ENCODE data around the gene PIP4K2A. TPM values are rescaled to one million over a fixed set of nuclear protein-coding genes. Genes with fewer than 3 reads are reported as not detected.

The PIP4K2A gene
- total RNA-seq, 3 donors from 2014 or later (not counting 1 experiment from before 2014, with no cell fraction given): 311 to 423 (median 405) TPM

DNA sequence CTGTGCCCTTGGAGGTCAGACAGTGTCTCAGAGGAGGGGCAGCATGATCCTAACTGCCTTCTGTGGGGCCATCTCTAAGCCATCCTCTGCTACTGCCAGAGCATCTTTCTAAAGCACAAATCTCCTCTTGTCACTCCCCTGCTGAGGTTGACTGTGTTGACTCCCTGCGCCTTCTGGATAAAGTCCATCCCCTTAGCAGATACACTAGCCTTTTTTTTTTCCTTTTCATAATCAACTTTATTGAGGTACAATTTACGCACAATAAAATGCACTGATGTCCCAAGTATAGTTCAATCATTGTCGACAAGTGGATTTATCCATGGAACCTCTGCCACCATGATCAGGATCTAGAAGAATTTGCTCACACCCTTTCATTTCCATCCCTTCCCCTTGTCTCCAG, 219.0 kb downstream of the PIP4K2A start:
- Mint-ChIP-seq H3K27ac (no peak overlapping the region), H3K36me3 (no peaks in the 10 kb centered on the region), H3K27me3 (ENCODE audit: low read depth in 2 of 2) (peaks cover 5 to 25% of the 10 kb centered on the region in 2 donors), H3K4me1 (peaks cover 19 to 40% of the 10 kb centered on the region in 2 donors), H3K4me3 (no peak overlapping the region), H3K9me3 (no peaks in the 10 kb centered on the region)
- ATAC-seq (no peak), DNase-seq (no peak)
- Histone ChIP-seq H3K27me3 (ENCODE audit: control insufficient read depth, insufficient read depth, low read length) (no peaks in the 10 kb centered on the region), H3K9me3 (ENCODE audit: control insufficient read depth, insufficient read depth, low read length) (no peaks in the 10 kb centered on the region), H3K4me1 (ENCODE audit: control insufficient read depth, insufficient read depth, low read length) (peaks cover 14% of the 10 kb centered on the region), H3K27ac (ENCODE audit: low read length) (no peak overlapping the region), H3K36me3 (ENCODE audit: control insufficient read depth, insufficient read depth, low read length) (no peaks in the 10 kb centered on the region), H3K4me3 (ENCODE audit: low read length) (no peak overlapping the region)
- TF ChIP-seq, protein P1, sequence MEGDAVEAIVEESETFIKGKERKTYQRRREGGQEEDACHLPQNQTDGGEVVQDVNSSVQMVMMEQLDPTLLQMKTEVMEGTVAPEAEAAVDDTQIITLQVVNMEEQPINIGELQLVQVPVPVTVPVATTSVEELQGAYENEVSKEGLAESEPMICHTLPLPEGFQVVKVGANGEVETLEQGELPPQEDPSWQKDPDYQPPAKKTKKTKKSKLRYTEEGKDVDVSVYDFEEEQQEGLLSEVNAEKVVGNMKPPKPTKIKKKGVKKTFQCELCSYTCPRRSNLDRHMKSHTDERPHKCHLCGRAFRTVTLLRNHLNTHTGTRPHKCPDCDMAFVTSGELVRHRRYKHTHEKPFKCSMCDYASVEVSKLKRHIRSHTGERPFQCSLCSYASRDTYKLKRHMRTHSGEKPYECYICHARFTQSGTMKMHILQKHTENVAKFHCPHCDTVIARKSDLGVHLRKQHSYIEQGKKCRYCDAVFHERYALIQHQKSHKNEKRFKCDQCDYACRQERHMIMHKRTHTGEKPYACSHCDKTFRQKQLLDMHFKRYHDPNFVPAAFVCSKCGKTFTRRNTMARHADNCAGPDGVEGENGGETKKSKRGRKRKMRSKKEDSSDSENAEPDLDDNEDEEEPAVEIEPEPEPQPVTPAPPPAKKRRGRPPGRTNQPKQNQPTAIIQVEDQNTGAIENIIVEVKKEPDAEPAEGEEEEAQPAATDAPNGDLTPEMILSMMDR (IDR thresholded peaks at IDR 0.05): no peak
- 96% methylated on average over 3 of the region's 3 CpGs for WGBS (ENCODE audit: insufficient coverage)
- intact Hi-C loops (cut with micrococcal nuclease): no loop called here

DNA sequence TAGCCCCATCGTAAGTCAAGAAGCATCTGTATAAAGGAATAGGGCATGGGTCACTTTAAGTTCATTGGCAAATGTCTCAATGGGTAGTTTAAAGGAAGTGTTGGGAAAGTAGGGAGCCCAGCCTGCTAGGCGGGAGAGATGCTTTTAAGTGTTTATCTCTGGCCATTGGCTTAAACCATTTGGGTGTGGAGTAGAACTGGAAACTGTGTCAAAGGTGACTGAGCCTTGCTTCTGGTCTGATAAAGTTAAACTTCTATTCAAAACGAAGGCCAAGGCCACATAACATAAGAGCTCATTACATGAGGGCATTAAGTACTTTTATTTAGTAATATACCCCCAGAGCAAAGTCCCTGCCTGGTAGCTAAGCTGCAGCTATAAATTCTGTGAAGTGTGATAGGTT, 220.4 kb downstream of the PIP4K2A start:
- Mint-ChIP-seq H3K36me3 (peaks cover 5% of the 10 kb centered on the region), H3K27ac (no peak overlapping the region), H3K4me3 (no peak overlapping the region), H3K4me1 (peaks cover 18 to 36% of the 10 kb centered on the region in 2 donors), H3K9me3 (no peaks in the 10 kb centered on the region), H3K27me3 (ENCODE audit: low read depth in 2 of 2) (peaks cover 11 to 21% of the 10 kb centered on the region in 2 donors)
- intact Hi-C loops (cut with micrococcal nuclease): no loop called here
- TF ChIP-seq, protein P1 (IDR thresholded peaks at IDR 0.05): no peak
- Histone ChIP-seq H3K9me3 (ENCODE audit: control insufficient read depth, insufficient read depth, low read length) (no peaks in the 10 kb centered on the region), H3K4me3 (ENCODE audit: low read length) (no peak overlapping the region), H3K27ac (ENCODE audit: low read length) (no peak overlapping the region), H3K36me3 (ENCODE audit: control insufficient read depth, insufficient read depth, low read length) (no peaks in the 10 kb centered on the region), H3K4me1 (ENCODE audit: control insufficient read depth, insufficient read depth, low read length) (peaks cover 14% of the 10 kb centered on the region), H3K27me3 (ENCODE audit: control insufficient read depth, insufficient read depth, low read length) (no peaks in the 10 kb centered on the region)
- ATAC-seq (no peak), DNase-seq (no peak)
- 96% methylated on average over 2 of the region's 3 CpGs for WGBS (ENCODE audit: insufficient coverage)

DNA sequence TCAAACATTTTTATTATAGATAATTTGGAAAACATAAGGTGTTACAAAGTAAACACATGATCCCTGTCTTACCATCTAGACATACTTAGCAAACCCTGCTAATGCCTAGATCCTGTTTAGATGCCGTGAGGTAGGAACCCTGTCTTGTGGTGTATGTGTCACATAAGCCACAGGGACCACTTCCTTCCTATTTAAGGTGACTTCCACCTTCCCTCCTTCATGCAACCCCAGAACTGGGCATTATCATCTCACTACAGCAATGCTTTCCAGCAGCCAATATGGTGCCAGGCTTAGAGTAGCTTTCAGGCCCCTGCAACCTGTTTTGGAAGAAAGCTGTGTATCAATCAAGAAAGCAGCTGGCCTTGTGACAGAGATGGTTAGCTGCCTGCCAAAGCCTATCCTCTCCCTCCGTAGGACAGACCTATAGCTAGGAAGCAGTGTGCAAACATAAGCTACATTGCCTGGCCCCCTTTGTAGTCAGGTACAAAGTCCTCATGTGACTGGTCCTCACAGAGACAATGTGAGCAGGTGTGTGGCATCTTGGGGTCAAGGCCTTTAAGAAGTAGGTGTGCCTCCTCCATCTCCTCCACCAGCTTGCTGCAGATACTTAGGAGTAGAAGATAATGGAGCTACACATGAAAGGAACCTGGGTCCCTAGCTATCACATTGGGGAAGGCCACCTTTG, 222.3 kb downstream of the PIP4K2A start:
- peak overlapping the region; percentile 41 for H3K4me3 Mint-ChIP-seq
- H3K4me1 Mint-ChIP-seq: peaks cover 27 to 34% of the 10 kb centered on the region in 2 donors
- H3K36me3 Mint-ChIP-seq: peaks cover 5% of the 10 kb centered on the region
- Histone ChIP-seq H3K27me3 (ENCODE audit: control insufficient read depth, insufficient read depth, low read length) (no peaks in the 10 kb centered on the region), H3K4me3 (ENCODE audit: low read length) (no peak overlapping the region), H3K9me3 (ENCODE audit: control insufficient read depth, insufficient read depth, low read length) (no peaks in the 10 kb centered on the region), H3K27ac (ENCODE audit: low read length) (no peak overlapping the region), H3K4me1 (ENCODE audit: control insufficient read depth, insufficient read depth, low read length) (peaks cover 14% of the 10 kb centered on the region), H3K36me3 (ENCODE audit: control insufficient read depth, insufficient read depth, low read length) (no peaks in the 10 kb centered on the region)
- TF ChIP-seq, protein P1 (IDR thresholded peaks at IDR 0.05): no peak
- no peak overlapping the region for H3K27ac Mint-ChIP-seq
- peak; percentile 42 to 85 (median 63) for ATAC-seq
- peaks cover 24 to 30% of the 10 kb centered on the region in 2 donors for H3K27me3 Mint-ChIP-seq (ENCODE audit: low read depth in 2 of 2)
- WGBS (ENCODE audit: insufficient coverage): 30% methylated on average over 1 of the region's 2 CpGs
- no peaks in the 10 kb centered on the region for H3K9me3 Mint-ChIP-seq
- intact Hi-C loops (cut with micrococcal nuclease): no loop called here
- DNase-seq: peak in 1 of 2 donors; percentile 69

DNA sequence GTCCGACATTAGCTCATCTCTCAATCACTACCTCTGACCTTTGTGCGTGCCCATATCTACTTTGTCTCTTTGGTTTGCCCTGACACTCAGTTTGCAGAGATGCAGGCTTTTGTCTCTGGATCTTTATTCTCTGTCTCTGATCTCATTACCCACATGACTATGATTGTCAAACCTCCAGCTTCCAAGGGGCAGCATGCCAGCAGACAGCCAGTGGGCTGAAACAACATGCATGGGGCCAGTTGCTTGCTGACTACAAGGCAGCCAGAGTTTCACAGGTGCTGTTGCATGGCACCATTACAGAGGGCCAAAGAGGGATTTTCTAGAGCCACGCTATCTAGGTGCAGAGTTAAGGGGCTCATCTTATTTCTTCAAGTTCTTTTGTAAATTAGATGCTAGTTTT, 222.9 kb downstream of the PIP4K2A start:
- peak in 1 of 3 donors; percentile 28 for ATAC-seq
- peaks cover 5% of the 10 kb centered on the region for H3K36me3 Mint-ChIP-seq
- intact Hi-C loops (cut with micrococcal nuclease): no loop called here

More for the DNA sequence above, 222.9 kb downstream of the PIP4K2A start:
- Histone ChIP-seq H3K27me3 (ENCODE audit: control insufficient read depth, insufficient read depth, low read length) (no peaks in the 10 kb centered on the region), H3K36me3 (ENCODE audit: control insufficient read depth, insufficient read depth, low read length) (no peaks in the 10 kb centered on the region), H3K9me3 (ENCODE audit: control insufficient read depth, insufficient read depth, low read length) (no peaks in the 10 kb centered on the region), H3K27ac (ENCODE audit: low read length) (no peak overlapping the region), H3K4me1 (ENCODE audit: control insufficient read depth, insufficient read depth, low read length) (peaks cover 14% of the 10 kb centered on the region), H3K4me3 (ENCODE audit: low read length) (no peak overlapping the region)
- DNase-seq: no peak
- Mint-ChIP-seq H3K4me3 (peak overlapping the region; percentile 41), H3K9me3 (no peaks in the 10 kb centered on the region), H3K4me1 (peaks cover 27 to 34% of the 10 kb centered on the region in 2 donors), H3K27me3 (ENCODE audit: low read depth in 2 of 2) (peaks cover 29 to 35% of the 10 kb centered on the region in 2 donors), H3K27ac (no peak overlapping the region)
- TF ChIP-seq, protein P1 (IDR thresholded peaks at IDR 0.05): no peak
- 92% methylated on average over 3 of the region's 3 CpGs for WGBS (ENCODE audit: insufficient coverage)

Measured in natural killer cell (primary cell).